GM18907 (cell line): ENCODE measurements around the gene HYAL1.
A peak's percentile ranks its signal among the peaks of the same experiment; 100 is the strongest.
"Not testable (repeated sequence)": the region's sequence is repeated elsewhere in the genome, so short reads cannot be mapped to it uniquely, and the experiment has no call there.

ENCODE experiments used
- ATAC-seq: cut with Tn5 transposase; IDR thresholded peaks from one replicate; pipeline ENCODE4 v1.9.1; 2021; ENCODE audit warnings: mild to moderate bottlenecking, moderate library complexity; ENCODE audit not compliant: unreplicated experiment

HYAL1 gene

DNA sequence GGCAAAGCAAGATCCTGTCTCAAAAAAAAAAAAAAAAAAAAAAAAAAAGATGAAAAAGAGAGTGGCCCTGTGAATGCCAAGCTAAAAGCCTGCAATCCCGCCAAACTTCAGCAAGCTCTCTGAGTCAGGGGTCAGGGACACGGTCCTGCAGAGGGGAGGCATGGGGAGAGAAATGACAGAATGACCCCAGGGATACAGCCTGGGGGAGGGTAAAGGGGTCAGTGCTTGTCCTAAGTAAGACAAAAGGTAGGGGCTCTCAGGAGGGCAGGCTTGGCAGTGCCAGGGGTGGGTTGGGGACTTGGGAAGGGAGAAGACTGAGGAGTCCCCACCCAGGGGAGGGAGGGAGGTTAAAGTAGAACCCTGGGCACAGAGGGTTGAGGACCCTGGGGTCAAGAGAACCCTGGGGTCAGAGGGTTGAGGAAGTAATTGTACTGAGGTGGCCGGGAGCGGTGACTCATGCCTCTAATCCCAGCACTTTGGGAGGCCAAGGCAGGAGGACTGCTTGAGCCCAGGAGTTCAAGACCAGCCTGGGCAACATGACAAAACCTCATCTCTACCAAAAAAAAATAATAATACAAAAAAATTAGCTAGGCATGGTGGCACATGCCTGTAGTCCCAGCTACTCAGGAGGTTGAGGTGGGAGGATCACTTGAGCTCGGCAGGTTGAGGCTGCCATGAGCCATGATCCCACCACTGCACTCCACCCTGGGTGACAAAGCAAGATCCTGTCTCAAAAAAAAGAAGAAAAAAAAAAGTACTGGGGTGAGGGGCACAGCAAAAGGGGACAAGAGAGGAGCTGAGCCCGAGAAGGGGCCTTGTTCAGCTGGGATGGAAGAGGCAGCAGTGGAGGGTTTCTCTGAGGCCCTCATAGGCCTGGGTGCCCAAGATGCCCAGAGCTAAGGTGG lies 39.6 kb downstream of the HYAL1 start:
- no peak for ATAC-seq

DNA sequence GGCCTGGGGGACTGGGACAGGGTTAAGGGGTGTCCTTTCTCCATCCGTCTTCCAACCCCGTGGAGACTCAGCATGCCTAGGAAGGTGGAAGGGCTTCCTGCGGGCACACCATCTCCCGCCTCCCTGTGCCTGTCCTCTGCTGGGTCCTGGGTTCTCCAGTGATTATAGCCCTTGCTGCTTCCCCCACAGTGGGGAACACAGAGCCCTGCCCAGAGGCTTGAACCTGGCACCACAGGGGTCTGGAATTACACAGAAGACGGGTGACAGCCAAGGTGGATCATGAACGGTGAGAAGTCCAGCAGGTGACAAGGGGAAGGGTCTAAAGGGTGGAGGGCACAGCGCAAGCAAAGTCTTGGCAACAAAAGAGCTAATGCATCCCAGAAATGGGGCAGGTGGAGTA lies 40.6 kb downstream of the HYAL1 start:
- no peak for ATAC-seq

DNA sequence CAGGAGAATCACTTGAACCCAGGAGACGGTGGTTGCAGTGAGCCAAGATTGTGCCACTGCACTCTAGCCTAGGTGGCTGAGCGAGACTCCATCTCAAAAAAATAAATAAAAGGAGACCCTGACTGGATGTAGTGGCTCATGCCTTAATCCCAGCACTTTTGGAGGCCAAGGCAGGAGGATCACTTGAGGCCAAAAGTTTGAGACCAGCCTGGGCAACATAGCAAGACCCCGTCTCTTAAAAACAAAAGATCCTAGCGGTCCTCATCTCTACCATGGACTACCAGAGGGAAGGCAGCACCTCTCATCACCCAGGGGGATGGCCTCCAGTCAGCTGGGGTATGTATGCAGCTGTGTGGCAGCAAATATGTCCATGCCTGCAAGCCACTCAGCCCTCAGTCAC lies 41.2 kb downstream of the HYAL1 start:
- not testable (repeated sequence) for ATAC-seq

DNA sequence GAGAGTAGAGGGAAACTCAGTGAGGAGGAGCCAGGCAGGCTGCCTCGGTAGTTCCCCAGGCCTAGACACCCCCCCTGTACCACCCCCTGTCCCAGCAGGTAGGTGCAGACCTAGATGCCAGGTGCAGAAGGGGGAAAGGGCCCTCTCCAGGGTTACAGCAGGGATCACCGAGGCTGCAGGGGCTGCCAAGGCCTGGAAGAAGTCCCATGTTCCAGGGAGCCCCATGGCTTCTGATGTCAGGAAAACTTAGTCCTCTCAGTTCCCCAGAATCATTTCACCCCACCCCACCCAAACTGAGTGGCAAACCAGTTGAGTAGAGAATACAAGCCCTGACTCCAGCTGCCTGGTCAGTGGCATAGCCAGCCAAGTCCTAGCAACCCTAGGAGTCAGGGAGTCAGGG lies 41.9 kb downstream of the HYAL1 start:
- no peak for ATAC-seq

DNA sequence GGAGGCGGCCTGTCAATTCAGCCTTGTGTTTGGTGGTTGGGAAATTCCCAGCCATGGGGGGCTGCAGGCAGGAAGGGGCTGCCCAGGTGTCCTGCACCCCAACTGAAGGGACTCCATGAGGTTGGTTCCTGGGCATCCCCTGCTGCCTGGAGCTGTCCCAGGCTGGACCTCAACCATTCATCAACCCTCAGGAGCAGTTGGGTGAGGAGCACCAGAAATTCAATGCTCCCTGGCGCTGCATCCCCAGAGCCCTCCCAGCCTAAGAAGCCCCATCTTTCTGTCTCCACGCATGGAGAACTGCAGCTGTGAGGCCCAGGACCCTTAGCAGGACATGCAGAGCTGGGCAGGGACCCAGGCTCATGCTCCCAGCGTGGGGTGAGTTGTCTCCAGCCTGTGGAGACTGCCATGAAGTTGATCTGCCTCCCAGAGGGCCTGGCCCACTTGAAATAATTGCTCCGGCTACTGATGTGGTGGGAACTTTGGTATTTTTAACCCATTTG lies 42.4 kb downstream of the HYAL1 start:
- ATAC-seq = no peak

- peak; percentile 82 for ATAC-seq
Measured at GRCh38 chr3:50260027-50260941, 43.1 kb downstream of the HYAL1 start.

GRCh38 chr3:50259432-50260026 lies 43.8 kb downstream of the HYAL1 start:
- ATAC-seq = peak; percentile 20

DNA sequence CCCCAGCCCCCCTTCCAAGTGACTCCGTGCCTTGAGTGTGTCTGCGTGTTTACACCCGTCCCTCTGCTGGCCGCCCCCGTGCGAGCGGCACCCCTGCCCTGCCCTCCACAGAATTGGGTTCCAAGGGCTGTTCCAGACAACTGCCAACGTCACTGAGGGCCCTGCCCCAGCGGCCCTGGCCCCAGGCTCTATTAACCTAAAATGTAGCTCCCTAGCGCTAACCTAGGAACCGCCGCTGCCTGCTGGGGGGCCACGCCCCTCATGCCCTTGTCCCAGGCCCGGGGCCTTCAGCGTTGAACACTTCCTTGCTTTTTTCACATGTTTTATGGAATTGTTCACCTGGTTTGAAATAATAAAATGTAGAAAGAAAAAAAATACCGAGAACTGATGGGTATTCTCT lies 44.4 kb downstream of the HYAL1 start:
- no peak for ATAC-seq

DNA sequence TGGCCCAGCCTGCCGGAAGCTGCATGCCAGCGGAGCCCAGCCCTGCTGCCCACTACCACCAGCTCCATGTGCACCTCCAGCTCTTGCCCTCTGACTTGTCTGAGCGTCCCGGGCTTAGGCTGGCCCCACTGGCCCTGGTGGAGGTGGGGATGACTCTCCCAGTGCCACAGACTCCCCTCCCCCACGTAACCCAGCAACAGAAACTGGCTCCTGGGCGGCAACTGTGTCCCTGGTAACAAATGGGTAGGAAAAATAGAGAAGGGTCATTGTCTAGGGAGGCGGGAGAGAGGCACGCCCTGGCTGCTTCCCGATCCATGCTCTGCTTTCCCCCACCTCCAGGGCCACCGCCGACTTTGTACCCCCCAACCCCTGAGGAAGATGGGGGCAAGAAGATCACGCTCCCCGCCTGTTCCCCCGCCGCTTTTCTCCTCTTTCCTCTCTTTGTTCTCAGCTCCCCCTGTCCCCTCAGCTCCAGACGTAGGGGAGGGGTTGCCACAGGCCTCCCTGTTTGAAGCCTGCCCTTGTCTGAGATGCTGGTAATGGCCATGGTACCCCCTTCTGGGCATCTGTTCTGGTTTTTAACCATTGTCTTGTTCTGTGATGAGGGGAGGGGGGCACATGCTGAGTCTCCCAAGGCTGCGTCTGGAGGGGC lies 45.2 kb downstream of the HYAL1 start:
- ATAC-seq = no peak

GRCh38 chr3:50256978-50257890 lies 46.1 kb downstream of the HYAL1 start:
- ATAC-seq = no peak

GRCh38 chr3:50255251-50255615 lies 48.1 kb downstream of the HYAL1 start:
- ATAC-seq = no peak

GRCh38 chr3:50254577-50255250 lies 48.7 kb downstream of the HYAL1 start:
- no peak for ATAC-seq

- ATAC-seq = no peak
Measured at GRCh38 chr3:50251220-50251619, 52.2 kb downstream of the HYAL1 start.

DNA sequence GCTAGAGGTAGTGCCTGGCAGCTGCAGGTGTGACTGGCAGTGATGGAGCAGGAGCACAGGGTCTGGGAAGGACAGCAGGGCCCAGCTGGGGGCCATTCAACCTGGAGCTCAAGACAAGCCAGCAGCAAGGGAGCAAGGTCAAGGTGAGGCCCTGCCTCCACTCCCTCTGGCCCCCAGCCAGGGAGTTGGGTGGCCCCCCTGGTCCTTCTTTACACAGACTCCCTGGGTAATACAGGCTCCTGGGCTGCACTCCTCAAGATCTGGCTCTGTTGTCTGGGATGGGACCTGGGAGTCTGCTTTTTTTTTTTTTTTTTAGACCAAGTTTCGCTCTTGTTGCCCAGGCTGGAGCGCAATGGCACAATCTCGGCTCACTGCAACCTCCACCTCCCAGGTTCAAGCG lies 52.9 kb downstream of the HYAL1 start:
- ATAC-seq = no peak
